B cell (primary cell): ENCODE results near the gene AAK1.

Experiments used
- EZH2 ChIP-seq: IDR thresholded peaks from 2 replicates; pipeline ENCODE4 v1.6.1; 2012; ENCODE audit warnings: borderline replicate concordance, low read depth, mild to moderate bottlenecking, moderate library complexity, low read length; ENCODE audit not compliant: insufficient read depth, poor library complexity, severe bottlenecking
- TF ChIP-seq, protein P1 (sequence below): fragments of 200-600 bp; IDR thresholded peaks from one replicate; pipeline ENCODE4 v1.8.0; 2022; ENCODE audit warnings: antibody characterized with exemption, mild to moderate bottlenecking

DNA sequence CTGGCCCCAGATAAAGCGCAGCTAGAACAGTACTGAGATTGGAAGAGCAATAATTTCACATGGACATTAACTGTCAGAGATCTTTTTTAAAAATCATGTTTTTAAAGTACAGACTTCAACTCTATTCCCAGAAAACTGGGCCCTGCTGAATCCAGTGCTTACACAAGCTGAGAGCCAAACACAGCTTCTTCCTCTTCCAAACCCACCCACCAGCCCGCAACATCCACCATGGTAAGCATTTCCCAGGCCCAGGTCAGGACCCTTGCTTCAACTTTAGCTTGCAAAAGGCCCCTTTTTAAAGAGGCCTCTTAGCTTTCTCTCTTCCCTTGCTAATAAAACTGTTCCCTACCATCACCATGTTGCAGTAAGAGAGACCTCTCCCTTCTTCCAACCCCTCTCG is 2.1 kb downstream of the AAK1 start:
- TF ChIP-seq, protein P1, sequence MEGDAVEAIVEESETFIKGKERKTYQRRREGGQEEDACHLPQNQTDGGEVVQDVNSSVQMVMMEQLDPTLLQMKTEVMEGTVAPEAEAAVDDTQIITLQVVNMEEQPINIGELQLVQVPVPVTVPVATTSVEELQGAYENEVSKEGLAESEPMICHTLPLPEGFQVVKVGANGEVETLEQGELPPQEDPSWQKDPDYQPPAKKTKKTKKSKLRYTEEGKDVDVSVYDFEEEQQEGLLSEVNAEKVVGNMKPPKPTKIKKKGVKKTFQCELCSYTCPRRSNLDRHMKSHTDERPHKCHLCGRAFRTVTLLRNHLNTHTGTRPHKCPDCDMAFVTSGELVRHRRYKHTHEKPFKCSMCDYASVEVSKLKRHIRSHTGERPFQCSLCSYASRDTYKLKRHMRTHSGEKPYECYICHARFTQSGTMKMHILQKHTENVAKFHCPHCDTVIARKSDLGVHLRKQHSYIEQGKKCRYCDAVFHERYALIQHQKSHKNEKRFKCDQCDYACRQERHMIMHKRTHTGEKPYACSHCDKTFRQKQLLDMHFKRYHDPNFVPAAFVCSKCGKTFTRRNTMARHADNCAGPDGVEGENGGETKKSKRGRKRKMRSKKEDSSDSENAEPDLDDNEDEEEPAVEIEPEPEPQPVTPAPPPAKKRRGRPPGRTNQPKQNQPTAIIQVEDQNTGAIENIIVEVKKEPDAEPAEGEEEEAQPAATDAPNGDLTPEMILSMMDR = no peak
- TF ChIP-seq EZH2 = no peak
